GM23338 (cell line): ENCODE data around the gene ZNF865. TPM values are rescaled to one million over a fixed set of nuclear protein-coding genes. Genes with fewer than 3 reads are reported as not detected.

Experiments
- ATAC-seq: fragments of 200-7000 bp; cut with Tn5 transposase; 3 replicates; pipeline ENCODE4 v1.9.1; 2020
- DNase-seq: peaks from one replicate; pipeline ENCODE4 v3.0.0-alpha.2; 2015; ENCODE audit warnings: low spot score
- H2AFZ ChIP-seq: fragments of 200-600 bp; sonication (generic); 2 replicates; pipeline ENCODE4 v1.8.0; 2016; ENCODE audit warnings: antibody characterized with exemption, mild to moderate bottlenecking, moderate library complexity
- H3F3A ChIP-seq: fragments of 200-600 bp; sonication (generic); replicated peaks from 2 replicates; pipeline ENCODE4 v1.8.0; 2017; ENCODE audit warnings: antibody characterized with exemption, mixed run types, low read depth
- H3K27ac ChIP-seq: fragments of 200-600 bp; sonication (generic); 2 replicates; pipeline ENCODE4 v1.6.1; 2016; ENCODE audit warnings: low read depth
- H3K27me3 ChIP-seq: fragments of 200-600 bp; sonication (generic); 2 replicates; pipeline ENCODE4 v1.8.0; 2016; ENCODE audit warnings: mild to moderate bottlenecking, mixed run types, moderate library complexity; ENCODE audit not compliant: insufficient read depth
- H3K36me3 ChIP-seq: fragments of 200-600 bp; sonication (generic); 2 replicates; pipeline ENCODE4 v1.8.0; 2016; ENCODE audit warnings: mild to moderate bottlenecking; ENCODE audit not compliant: insufficient read depth
- H3K4me1 ChIP-seq: fragments of 200-600 bp; sonication (generic); 2 replicates; pipeline ENCODE4 v1.8.0; 2016; ENCODE audit warnings: mild to moderate bottlenecking, moderate library complexity; ENCODE audit not compliant: insufficient read depth
- H3K4me2 ChIP-seq: fragments of 200-600 bp; sonication (generic); 2 replicates; pipeline ENCODE4 v1.7.1; 2017; ENCODE audit warnings: mixed run types
- H3K4me3 ChIP-seq: fragments of 200-600 bp; sonication (generic); 2 replicates; pipeline ENCODE4 v1.6.1; 2016; ENCODE audit warnings: mixed run types
- H3K79me2 ChIP-seq: fragments of 200-600 bp; sonication (generic); replicated peaks from 2 replicates; pipeline ENCODE4 v1.8.0; 2017; ENCODE audit warnings: mild to moderate bottlenecking; ENCODE audit not compliant: insufficient read depth
- H3K9me2 ChIP-seq: fragments of 200-600 bp; sonication (generic); 2 replicates; pipeline ENCODE4 v1.8.0; 2017; ENCODE audit not compliant: insufficient read depth
- H4K20me1 ChIP-seq: fragments of 200-600 bp; sonication (generic); replicated peaks from 2 replicates; pipeline ENCODE4 v1.8.0; 2017; ENCODE audit warnings: mild to moderate bottlenecking; ENCODE audit not compliant: insufficient read depth
- H3K27ac Mint-ChIP-seq: 2 replicates; pipeline ENCODE4 v1.8.0; 2020; ENCODE audit warnings: inconsistent platforms, mild to moderate bottlenecking, moderate library complexity, mixed read lengths
- H3K27me3 Mint-ChIP-seq: 3 replicates; pipeline ENCODE4 v1.8.0; 2022; ENCODE audit warnings: low read depth, mild to moderate bottlenecking, moderate library complexity, mixed read lengths, inconsistent platforms; ENCODE audit not compliant: insufficient read depth, poor library complexity
- H3K36me3 Mint-ChIP-seq: 3 replicates; pipeline ENCODE4 v1.8.0; 2021; ENCODE audit warnings: low read depth, mild to moderate bottlenecking, inconsistent platforms, moderate library complexity, mixed read lengths
- H3K4me1 Mint-ChIP-seq: 3 replicates; pipeline ENCODE4 v1.8.0; 2020; ENCODE audit warnings: mild to moderate bottlenecking, inconsistent platforms, mixed read lengths
- H3K4me3 Mint-ChIP-seq: 3 replicates; pipeline ENCODE4 v1.8.0; 2021; ENCODE audit warnings: moderate library complexity, mild to moderate bottlenecking, inconsistent platforms, mixed read lengths
- H3K9me3 Mint-ChIP-seq: 3 replicates; pipeline ENCODE4 v1.8.0; 2020; ENCODE audit warnings: moderate library complexity, mild to moderate bottlenecking, inconsistent platforms, mixed read lengths
- CREB1 ChIP-seq: fragments of 250-450 bp; sonication (Bioruptor Pico); IDR thresholded peaks from 2 replicates; pipeline ENCODE4 v1.5.0; 2020; ENCODE audit warnings: low read depth, mild to moderate bottlenecking, moderate library complexity
- EZH2 ChIP-seq: fragments of 200-600 bp; sonication (generic); IDR thresholded peaks from one replicate; pipeline ENCODE4 v1.8.0; 2017; ENCODE audit warnings: antibody characterized with exemption, mild to moderate bottlenecking, low read depth; ENCODE audit not compliant: unreplicated experiment
- JUNB ChIP-seq: IDR thresholded peaks from one replicate; pipeline ENCODE4 v1.6.1; 2016; ENCODE audit warnings: antibody characterized with exemption; ENCODE audit not compliant: unreplicated experiment
- NANOG ChIP-seq: IDR thresholded peaks from 2 replicates; pipeline ENCODE4 v1.6.1; 2016; ENCODE audit warnings: antibody characterized with exemption, borderline replicate concordance
- POLR2AphosphoS5 ChIP-seq: IDR thresholded peaks from 2 replicates; pipeline ENCODE4 v1.6.1; 2016; ENCODE audit warnings: antibody characterized with exemption, low read depth
- REST ChIP-seq: IDR thresholded peaks from one replicate; pipeline ENCODE4 v1.6.1; 2018; ENCODE audit warnings: antibody characterized with exemption; ENCODE audit not compliant: unreplicated experiment
- STAT1 ChIP-seq: IDR thresholded peaks from one replicate; pipeline ENCODE4 v1.6.1; 2016; ENCODE audit warnings: antibody characterized with exemption; ENCODE audit not compliant: unreplicated experiment
- ZNF114 ChIP-seq: fragments of 250-450 bp; sonication (Bioruptor Pico); IDR thresholded peaks from 2 replicates; pipeline ENCODE4 v1.5.0; 2020; ENCODE audit warnings: mild to moderate bottlenecking, moderate library complexity
- ZNF331 ChIP-seq: fragments of 250-450 bp; sonication (Bioruptor Pico); IDR thresholded peaks from 2 replicates; pipeline ENCODE4 v1.5.0; 2020; ENCODE audit warnings: low read depth, mild to moderate bottlenecking, moderate library complexity
- polyA plus RNA-seq: library from polyadenylated mRNA; unstranded; fragments of >200 nt; fragmentation: Nextera tagmentation; extraction: Ambion mirVana; gene quantifications from 2 replicates; pipeline ENCODE4 v1.2.1, GENCODE V29; 2016
- total RNA-seq: library from RNA; depleted of rRNA; stranded (reverse); fragments of >200 nt; shearing (Covaris generic); gene quantifications from 2 replicates; pipeline ENCODE4 v1.2.3, GENCODE V29; 2014
- TF ChIP-seq, protein P1 (sequence below): IDR thresholded peaks from 2 replicates; pipeline ENCODE4 v1.6.1; 2016; ENCODE audit warnings: antibody characterized with exemption
- TF ChIP-seq, protein P2 (sequence below), 2 experiments: fragments of 200-600 bp in 1 of 2; sonication (generic) in 1 of 2; conservative IDR thresholded peaks; 2 replicates each; pipeline versions ENCODE4 v1.5.1 to v1.6.1; 2016 to 2017; ENCODE audit warnings: antibody characterized with exemption in 2 of 2, low read depth in 2 of 2, mild to moderate bottlenecking in 2 of 2, moderate library complexity in 1 of 2
- TF ChIP-seq, protein P3 (sequence below): fragments of 250-450 bp; sonication (Bioruptor Pico); IDR thresholded peaks from 2 replicates; pipeline ENCODE4 v1.5.0; 2020; ENCODE audit warnings: mild to moderate bottlenecking, moderate library complexity

Gene ZNF865
- total and polyA plus RNA-seq, 2 experiments from 2014 or later = 2.2 to 12.1 TPM

- Histone ChIP-seq H3K9me2 (no peaks in the 10 kb centered on the region), H3K4me2 (no peak overlapping the region), H3F3A (peaks cover 8% of the 10 kb centered on the region; the same call in 1 of the 2 replicates), H3K27me3 (no peaks in the 10 kb centered on the region), H4K20me1 (peaks cover 58% of the 10 kb centered on the region), H3K4me1 (peaks cover 17% of the 10 kb centered on the region), H3K27ac (no peak overlapping the region), H3K36me3 (peaks cover 32% of the 10 kb centered on the region), H2AFZ (no peak overlapping the region), H3K79me2 (peaks cover 94% of the 10 kb centered on the region), H3K4me3 (no peak overlapping the region)
- no peak for ATAC-seq
- H3K4me1 Mint-ChIP-seq = peaks cover 24% of the 10 kb centered on the region
- H3K27ac Mint-ChIP-seq = no peak overlapping the region
- TF ChIP-seq, protein P1, sequence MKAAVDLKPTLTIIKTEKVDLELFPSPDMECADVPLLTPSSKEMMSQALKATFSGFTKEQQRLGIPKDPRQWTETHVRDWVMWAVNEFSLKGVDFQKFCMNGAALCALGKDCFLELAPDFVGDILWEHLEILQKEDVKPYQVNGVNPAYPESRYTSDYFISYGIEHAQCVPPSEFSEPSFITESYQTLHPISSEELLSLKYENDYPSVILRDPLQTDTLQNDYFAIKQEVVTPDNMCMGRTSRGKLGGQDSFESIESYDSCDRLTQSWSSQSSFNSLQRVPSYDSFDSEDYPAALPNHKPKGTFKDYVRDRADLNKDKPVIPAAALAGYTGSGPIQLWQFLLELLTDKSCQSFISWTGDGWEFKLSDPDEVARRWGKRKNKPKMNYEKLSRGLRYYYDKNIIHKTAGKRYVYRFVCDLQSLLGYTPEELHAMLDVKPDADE = no peak
- TF ChIP-seq ZNF331 (CRISPR knock-in tag) (no peak), NANOG (no peak), ZNF114 (CRISPR knock-in tag) (no peak), CREB1 (CRISPR knock-in tag) (no peak), JUNB (no peak), EZH2 (no peak), REST (no peak), POLR2AphosphoS5 (no peak), STAT1 (no peak)
- TF ChIP-seq, protein P2, sequence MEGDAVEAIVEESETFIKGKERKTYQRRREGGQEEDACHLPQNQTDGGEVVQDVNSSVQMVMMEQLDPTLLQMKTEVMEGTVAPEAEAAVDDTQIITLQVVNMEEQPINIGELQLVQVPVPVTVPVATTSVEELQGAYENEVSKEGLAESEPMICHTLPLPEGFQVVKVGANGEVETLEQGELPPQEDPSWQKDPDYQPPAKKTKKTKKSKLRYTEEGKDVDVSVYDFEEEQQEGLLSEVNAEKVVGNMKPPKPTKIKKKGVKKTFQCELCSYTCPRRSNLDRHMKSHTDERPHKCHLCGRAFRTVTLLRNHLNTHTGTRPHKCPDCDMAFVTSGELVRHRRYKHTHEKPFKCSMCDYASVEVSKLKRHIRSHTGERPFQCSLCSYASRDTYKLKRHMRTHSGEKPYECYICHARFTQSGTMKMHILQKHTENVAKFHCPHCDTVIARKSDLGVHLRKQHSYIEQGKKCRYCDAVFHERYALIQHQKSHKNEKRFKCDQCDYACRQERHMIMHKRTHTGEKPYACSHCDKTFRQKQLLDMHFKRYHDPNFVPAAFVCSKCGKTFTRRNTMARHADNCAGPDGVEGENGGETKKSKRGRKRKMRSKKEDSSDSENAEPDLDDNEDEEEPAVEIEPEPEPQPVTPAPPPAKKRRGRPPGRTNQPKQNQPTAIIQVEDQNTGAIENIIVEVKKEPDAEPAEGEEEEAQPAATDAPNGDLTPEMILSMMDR (conservative IDR thresholded peaks at IDR 0.05; ENCODE audit: low read depth in 2 of 2) = no peak
- TF ChIP-seq, protein P3, sequence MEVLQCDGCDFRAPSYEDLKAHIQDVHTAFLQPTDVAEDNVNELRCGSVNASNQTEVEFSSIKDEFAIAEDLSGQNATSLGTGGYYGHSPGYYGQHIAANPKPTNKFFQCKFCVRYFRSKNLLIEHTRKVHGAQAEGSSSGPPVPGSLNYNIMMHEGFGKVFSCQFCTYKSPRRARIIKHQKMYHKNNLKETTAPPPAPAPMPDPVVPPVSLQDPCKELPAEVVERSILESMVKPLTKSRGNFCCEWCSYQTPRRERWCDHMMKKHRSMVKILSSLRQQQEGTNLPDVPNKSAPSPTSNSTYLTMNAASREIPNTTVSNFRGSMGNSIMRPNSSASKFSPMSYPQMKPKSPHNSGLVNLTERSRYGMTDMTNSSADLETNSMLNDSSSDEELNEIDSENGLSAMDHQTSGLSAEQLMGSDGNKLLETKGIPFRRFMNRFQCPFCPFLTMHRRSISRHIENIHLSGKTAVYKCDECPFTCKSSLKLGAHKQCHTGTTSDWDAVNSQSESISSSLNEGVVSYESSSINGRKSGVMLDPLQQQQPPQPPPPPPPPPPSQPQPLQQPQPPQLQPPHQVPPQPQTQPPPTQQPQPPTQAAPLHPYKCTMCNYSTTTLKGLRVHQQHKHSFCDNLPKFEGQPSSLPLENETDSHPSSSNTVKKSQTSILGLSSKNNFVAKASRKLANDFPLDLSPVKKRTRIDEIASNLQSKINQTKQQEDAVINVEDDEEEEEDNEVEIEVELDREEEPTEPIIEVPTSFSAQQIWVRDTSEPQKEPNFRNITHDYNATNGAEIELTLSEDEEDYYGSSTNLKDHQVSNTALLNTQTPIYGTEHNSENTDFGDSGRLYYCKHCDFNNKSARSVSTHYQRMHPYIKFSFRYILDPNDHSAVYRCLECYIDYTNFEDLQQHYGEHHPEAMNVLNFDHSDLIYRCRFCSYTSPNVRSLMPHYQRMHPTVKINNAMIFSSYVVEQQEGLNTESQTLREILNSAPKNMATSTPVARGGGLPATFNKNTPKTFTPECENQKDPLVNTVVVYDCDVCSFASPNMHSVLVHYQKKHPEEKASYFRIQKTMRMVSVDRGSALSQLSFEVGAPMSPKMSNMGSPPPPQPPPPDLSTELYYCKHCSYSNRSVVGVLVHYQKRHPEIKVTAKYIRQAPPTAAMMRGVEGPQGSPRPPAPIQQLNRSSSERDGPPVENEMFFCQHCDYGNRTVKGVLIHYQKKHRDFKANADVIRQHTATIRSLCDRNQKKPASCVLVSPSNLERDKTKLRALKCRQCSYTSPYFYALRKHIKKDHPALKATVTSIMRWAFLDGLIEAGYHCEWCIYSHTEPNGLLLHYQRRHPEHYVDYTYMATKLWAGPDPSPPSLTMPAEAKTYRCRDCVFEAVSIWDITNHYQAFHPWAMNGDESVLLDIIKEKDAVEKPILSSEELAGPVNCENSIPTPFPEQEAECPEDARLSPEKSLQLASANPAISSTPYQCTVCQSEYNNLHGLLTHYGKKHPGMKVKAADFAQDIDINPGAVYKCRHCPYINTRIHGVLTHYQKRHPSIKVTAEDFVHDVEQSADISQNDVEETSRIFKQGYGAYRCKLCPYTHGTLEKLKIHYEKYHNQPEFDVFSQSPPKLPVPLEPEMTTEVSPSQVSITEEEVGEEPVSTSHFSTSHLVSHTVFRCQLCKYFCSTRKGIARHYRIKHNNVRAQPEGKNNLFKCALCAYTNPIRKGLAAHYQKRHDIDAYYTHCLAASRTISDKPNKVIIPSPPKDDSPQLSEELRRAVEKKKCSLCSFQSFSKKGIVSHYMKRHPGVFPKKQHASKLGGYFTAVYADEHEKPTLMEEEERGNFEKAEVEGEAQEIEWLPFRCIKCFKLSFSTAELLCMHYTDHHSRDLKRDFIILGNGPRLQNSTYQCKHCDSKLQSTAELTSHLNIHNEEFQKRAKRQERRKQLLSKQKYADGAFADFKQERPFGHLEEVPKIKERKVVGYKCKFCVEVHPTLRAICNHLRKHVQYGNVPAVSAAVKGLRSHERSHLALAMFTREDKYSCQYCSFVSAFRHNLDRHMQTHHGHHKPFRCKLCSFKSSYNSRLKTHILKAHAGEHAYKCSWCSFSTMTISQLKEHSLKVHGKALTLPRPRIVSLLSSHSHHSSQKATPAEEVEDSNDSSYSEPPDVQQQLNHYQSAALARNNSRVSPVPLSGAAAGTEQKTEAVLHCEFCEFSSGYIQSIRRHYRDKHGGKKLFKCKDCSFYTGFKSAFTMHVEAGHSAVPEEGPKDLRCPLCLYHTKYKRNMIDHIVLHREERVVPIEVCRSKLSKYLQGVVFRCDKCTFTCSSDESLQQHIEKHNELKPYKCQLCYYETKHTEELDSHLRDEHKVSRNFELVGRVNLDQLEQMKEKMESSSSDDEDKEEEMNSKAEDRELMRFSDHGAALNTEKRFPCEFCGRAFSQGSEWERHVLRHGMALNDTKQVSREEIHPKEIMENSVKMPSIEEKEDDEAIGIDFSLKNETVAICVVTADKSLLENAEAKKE (CRISPR knock-in tag) = no peak
- no peak overlapping the region; the same call in 2 of the 3 replicates for H3K4me3 Mint-ChIP-seq
- peaks cover 82% of the 10 kb centered on the region for H3K36me3 Mint-ChIP-seq
- H3K27me3 Mint-ChIP-seq = peaks cover 17% of the 10 kb centered on the region
- peaks cover under 1% of the 10 kb centered on the region; the same call in 2 of the 3 replicates for H3K9me3 Mint-ChIP-seq
- DNase-seq = no peak
Measured at GRCh38 chr19:55661826-55662225, 56.4 kb downstream of the ZNF865 start.
